Caco-2 (cell line): ENCODE measurements around the gene MPI. TPM values are rescaled to one million over a fixed set of nuclear protein-coding genes. Genes with fewer than 3 reads are reported as not detected.
"Not testable (repeated sequence)": the region's sequence is repeated elsewhere in the genome, so short reads cannot be mapped to it uniquely, and the experiment has no call there.

Experiments used
- BruUV-seq: library from RNA; stranded (reverse); fragments of 400-500 nt; replicated peaks from 2 replicates; lab custom pipeline; 2021; lab: Mats Ljungman, UMichigan
- CTCF ChIA-PET: fragments of 300-600 bp; sonication (Branson Sonifier 250); formaldehyde crosslinking; loops from one replicate; lab custom pipeline; 2022; ENCODE audit warnings: antibody characterized with exemption; lab: Charles Lee
- POLR2A ChIA-PET: fragments of 300-600 bp; sonication (Branson Sonifier 250); formaldehyde crosslinking; loops from one replicate; lab custom pipeline; 2022; ENCODE audit warnings: antibody characterized with exemption; lab: Charles Lee
- DNase-seq, 2 experiments: peaks; one replicate each; pipeline versions ENCODE4 v3.0.0 to v3.0.0-alpha.2; 2020 to 2022
- H3K27me3 ChIP-seq: replicated peaks from 2 replicates; pipeline ENCODE4 v1.6.0; 2011; ENCODE audit warnings: low read length; ENCODE audit not compliant: control insufficient read depth, insufficient read depth
- H3K36me3 ChIP-seq: 2 replicates; pipeline ENCODE4 v1.5.1; 2011; ENCODE audit warnings: low read length; ENCODE audit not compliant: control insufficient read depth, insufficient read depth
- H3K4me1 ChIP-seq: fragments of 250-450 bp; sonication (Bioruptor Pico); 2 replicates; pipeline ENCODE4 v1.5.1; 2020; ENCODE audit warnings: mild to moderate bottlenecking
- H3K4me3 ChIP-seq: 2 replicates; pipeline ENCODE4 v1.5.1; 2011; ENCODE audit warnings: low read depth, mild to moderate bottlenecking, control low read depth, low read length
- H3K9me3 ChIP-seq: fragments of 250-450 bp; sonication (Bioruptor Pico); 2 replicates; pipeline ENCODE4 v1.5.1; 2020; ENCODE audit warnings: mild to moderate bottlenecking, moderate library complexity
- H3K27ac Mint-ChIP-seq: one replicate; pipeline ENCODE4 v1.8.0; 2022; ENCODE audit warnings: mixed read lengths; ENCODE audit not compliant: unreplicated experiment
- H3K27me3 Mint-ChIP-seq: one replicate; pipeline ENCODE4 v1.8.0; 2022; ENCODE audit warnings: mixed read lengths; ENCODE audit not compliant: insufficient read depth, unreplicated experiment
- H3K36me3 Mint-ChIP-seq: one replicate; pipeline ENCODE4 v1.8.0; 2022; ENCODE audit warnings: mild to moderate bottlenecking, mixed read lengths; ENCODE audit not compliant: insufficient read depth, unreplicated experiment
- H3K4me1 Mint-ChIP-seq: one replicate; pipeline ENCODE4 v1.8.0; 2022; ENCODE audit warnings: low read depth, mixed read lengths; ENCODE audit not compliant: unreplicated experiment
- H3K4me3 Mint-ChIP-seq: one replicate; pipeline ENCODE4 v1.8.0; 2022; ENCODE audit warnings: mild to moderate bottlenecking, moderate library complexity, mixed read lengths; ENCODE audit not compliant: unreplicated experiment
- H3K9me3 Mint-ChIP-seq: one replicate; pipeline ENCODE4 v1.8.0; 2022; ENCODE audit warnings: mixed read lengths; ENCODE audit not compliant: unreplicated experiment
- intact Hi-C: fragments of 100-400 bp; cut with micrococcal nuclease; formaldehyde crosslinking; loops from one replicate; pipeline ENCODE4 v1.10.0; 2022; ENCODE audit not compliant: unreplicated experiment
- total RNA-seq: library from RNA; stranded (reverse); gene quantifications from 2 replicates; pipeline ENCODE4 v1.2.3, GENCODE V29; 2022
- TF ChIP-seq, protein P1 (sequence below), 2 experiments: fragments of 200-600 bp in 1 of 2; IDR thresholded peaks; 1 replicate in 1 of 2; 2 replicates in 1 of 2; pipeline versions ENCODE4 v1.5.1 to v1.8.0; 2011 to 2022; ENCODE audit warnings: antibody characterized with exemption in 1 of 2, control low read depth in 1 of 2, inconsistent platforms in 1 of 2, low read depth in 1 of 2, low read length in 1 of 2, mild to moderate bottlenecking in 1 of 2, moderate library complexity in 1 of 2; ENCODE audit not compliant: insufficient read depth in 1 of 2, severe bottlenecking in 1 of 2, unreplicated experiment in 1 of 2

The MPI gene
- total RNA-seq, 1 experiment from 2014 or later = 29.1 TPM

DNA sequence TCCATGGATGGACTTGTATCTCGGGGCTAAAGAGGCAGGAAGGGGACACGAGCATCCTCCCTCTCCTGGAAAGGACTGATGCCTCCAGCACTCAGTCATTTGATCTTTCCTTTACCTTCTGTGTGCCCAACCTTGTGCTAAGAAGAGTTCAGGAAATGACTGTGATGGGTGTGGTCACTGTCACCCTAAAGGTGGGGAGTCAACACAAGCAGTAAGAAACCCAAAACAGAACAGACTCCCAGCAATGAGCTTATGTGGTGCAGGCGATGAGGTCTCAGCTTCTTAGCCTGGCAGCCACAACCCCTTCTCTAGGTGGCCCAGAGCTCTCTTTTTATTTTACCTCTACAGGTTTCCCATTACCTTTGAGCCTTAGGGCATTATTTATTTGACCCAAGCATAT, 3.8 kb downstream of the MPI start:
- H3K36me3 ChIP-seq = no peaks in the 10 kb centered on the region
- no peak overlapping the region for H3K4me3 Mint-ChIP-seq
- H3K36me3 Mint-ChIP-seq = peaks cover 44% of the 10 kb centered on the region
- no peak for DNase-seq
- peaks cover 11% of the 10 kb centered on the region for H3K4me1 Mint-ChIP-seq
- ChIA-PET CTCF (no interaction called here), POLR2A (no interaction called here)
- H3K4me1 ChIP-seq = 0 out of 2 replicates have a peak, but pooled peaks cover 6% of the 10 kb centered on the region
- no peak overlapping the region for H3K4me3 ChIP-seq
- intact Hi-C loops = no loop called here
- no peaks in the 10 kb centered on the region for H3K9me3 ChIP-seq
- H3K27me3 ChIP-seq = no peaks in the 10 kb centered on the region
- H3K27me3 Mint-ChIP-seq = no peaks in the 10 kb centered on the region
- BruUV-seq = no TSS peak
- TF ChIP-seq, protein P1, sequence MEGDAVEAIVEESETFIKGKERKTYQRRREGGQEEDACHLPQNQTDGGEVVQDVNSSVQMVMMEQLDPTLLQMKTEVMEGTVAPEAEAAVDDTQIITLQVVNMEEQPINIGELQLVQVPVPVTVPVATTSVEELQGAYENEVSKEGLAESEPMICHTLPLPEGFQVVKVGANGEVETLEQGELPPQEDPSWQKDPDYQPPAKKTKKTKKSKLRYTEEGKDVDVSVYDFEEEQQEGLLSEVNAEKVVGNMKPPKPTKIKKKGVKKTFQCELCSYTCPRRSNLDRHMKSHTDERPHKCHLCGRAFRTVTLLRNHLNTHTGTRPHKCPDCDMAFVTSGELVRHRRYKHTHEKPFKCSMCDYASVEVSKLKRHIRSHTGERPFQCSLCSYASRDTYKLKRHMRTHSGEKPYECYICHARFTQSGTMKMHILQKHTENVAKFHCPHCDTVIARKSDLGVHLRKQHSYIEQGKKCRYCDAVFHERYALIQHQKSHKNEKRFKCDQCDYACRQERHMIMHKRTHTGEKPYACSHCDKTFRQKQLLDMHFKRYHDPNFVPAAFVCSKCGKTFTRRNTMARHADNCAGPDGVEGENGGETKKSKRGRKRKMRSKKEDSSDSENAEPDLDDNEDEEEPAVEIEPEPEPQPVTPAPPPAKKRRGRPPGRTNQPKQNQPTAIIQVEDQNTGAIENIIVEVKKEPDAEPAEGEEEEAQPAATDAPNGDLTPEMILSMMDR (IDR thresholded peaks at IDR 0.05; ENCODE audit: insufficient read depth in 1 of 2, low read depth in 1 of 2, low read length in 1 of 2, severe bottlenecking in 1 of 2, unreplicated experiment in 1 of 2) = no peak
- no peak overlapping the region for H3K27ac Mint-ChIP-seq
- H3K9me3 Mint-ChIP-seq = no peaks in the 10 kb centered on the region

DNA sequence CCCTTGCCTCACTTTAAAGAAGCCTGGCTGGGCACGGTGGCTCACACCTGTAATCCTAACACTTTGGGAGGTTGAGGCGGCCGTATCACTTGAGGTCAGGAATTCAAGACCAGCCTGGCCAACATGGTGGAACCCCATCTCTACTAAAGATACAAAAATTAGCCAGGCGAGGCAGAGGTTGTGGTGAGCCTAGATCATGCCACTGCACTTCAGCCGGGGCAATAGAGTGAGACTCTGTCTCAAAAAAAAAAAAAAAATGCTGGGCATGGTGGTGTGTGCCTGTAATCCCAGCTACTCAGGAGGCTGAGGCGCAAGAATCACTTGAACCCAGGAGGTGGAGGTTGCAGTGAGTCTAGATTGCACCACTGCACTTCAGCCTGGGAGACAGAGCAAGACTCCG, 4.5 kb downstream of the MPI start:
- H3K4me3 ChIP-seq, BruUV-seq, H3K4me3 Mint-ChIP-seq, H3K9me3 Mint-ChIP-seq, H3K4me1 ChIP-seq, H3K36me3 ChIP-seq, H3K9me3 ChIP-seq, intact Hi-C loops, H3K27me3 Mint-ChIP-seq, CTCF ChIA-PET, H3K4me1 Mint-ChIP-seq, DNase-seq, H3K27ac Mint-ChIP-seq, H3K27me3 ChIP-seq: not testable (repeated sequence)
- POLR2A ChIA-PET = interaction anchor here (0.6 to 0.7 kb wide), 2 partner anchors 21 to 43 kb away, joined by 3 to 4 read pairs; partner anchors contain the start of gene SCAMP2
- peaks cover 47% of the 10 kb centered on the region for H3K36me3 Mint-ChIP-seq

DNA sequence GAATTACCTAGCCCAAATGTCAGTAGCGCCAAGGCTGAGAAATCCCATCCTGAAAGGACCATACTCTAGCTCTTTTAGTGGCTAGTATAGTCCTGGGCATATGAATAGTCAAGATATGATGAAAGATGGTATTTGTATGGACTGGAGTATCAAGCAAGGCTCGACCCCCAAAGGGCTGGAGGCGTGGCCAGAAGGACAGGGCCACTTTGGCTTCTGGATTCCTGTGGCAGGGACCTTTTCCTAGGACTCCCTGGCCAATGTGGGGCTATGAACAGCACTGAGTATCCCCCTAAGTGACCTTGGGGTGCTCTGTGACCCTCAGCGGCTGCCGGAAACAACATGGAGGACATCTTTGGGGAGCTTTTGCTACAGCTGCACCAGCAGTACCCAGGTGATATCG, 6.0 kb downstream of the MPI start:
- no peaks in the 10 kb centered on the region for H3K9me3 ChIP-seq
- Mint-ChIP-seq H3K36me3 (peaks cover 51% of the 10 kb centered on the region), H3K27me3 (no peaks in the 10 kb centered on the region), H3K27ac (no peak overlapping the region), H3K4me1 (no peaks in the 10 kb centered on the region), H3K4me3 (no peak overlapping the region), H3K9me3 (no peaks in the 10 kb centered on the region)
- 0 out of 2 replicates have a peak, but pooled peaks cover 4% of the 10 kb centered on the region for H3K4me1 ChIP-seq
- intact Hi-C loops = loop anchor here (5.0 kb wide), 1 partner anchor 209 kb away; no protein-coding TSS in a partner anchor
- H3K36me3 ChIP-seq = no peaks in the 10 kb centered on the region
- H3K4me3 ChIP-seq = no peak overlapping the region
- TF ChIP-seq, protein P1 (IDR thresholded peaks at IDR 0.05; ENCODE audit: insufficient read depth in 1 of 2, low read depth in 1 of 2, low read length in 1 of 2, severe bottlenecking in 1 of 2, unreplicated experiment in 1 of 2) = no peak
- DNase-seq = no peak
- no peaks in the 10 kb centered on the region for H3K27me3 ChIP-seq
- CTCF ChIA-PET = no interaction called here
- POLR2A ChIA-PET = interaction anchor here (0.6 kb wide), 1 partner anchor 58 kb away, joined by 3 read pairs; no protein-coding TSS in a partner anchor
- BruUV-seq = no TSS peak
